ENCODE results near the gene MAP4. TPM values are rescaled to one million over a fixed set of nuclear protein-coding genes. Genes with fewer than 3 reads are reported as not detected.

Gene MAP4
- total RNA-seq, 2 donors from 2014 or later = 152 to 169 TPM

- Mint-ChIP-seq H3K4me3 (no peak overlapping the region), H3K36me3 (ENCODE audit: low read depth) (peaks cover 62% of the 10 kb centered on the region), H3K4me1 (no peaks in the 10 kb centered on the region), H3K27ac (no peak overlapping the region), H3K27me3 (ENCODE audit: insufficient read depth) (no peaks in the 10 kb centered on the region), H3K9me3 (no peaks in the 10 kb centered on the region)
- 91 to 94% methylated on average over 13 to 36 of the region's 36 CpGs for WGBS, 2 experiments (ENCODE audit: insufficient coverage in 1 of 2, insufficient read length in 1 of 2)
- H3K36me3 ChIP-seq (ENCODE audit: control insufficient read depth, insufficient read depth, low read length) = peaks cover 85% of the 10 kb centered on the region
- no peaks in the 10 kb centered on the region for H3K9me3 ChIP-seq (ENCODE audit: control insufficient read depth, low read length)
- peak overlapping the region; percentile 41 for H3K27ac ChIP-seq (ENCODE audit: low read depth, low read length)
- no peak overlapping the region for H3K9ac ChIP-seq (ENCODE audit: extremely low read depth, low read length, poor library complexity, severe bottlenecking)
- DNase-seq = no peak
- no peak overlapping the region for H3K4me3 ChIP-seq (ENCODE audit: low read length)
- no peaks in the 10 kb centered on the region for H3K27me3 ChIP-seq (ENCODE audit: control insufficient read depth, insufficient read depth, low read length, poor library complexity, severe bottlenecking)
- no peaks in the 10 kb centered on the region for H3K4me1 ChIP-seq (ENCODE audit: control insufficient read depth, insufficient read depth, low read length)
- TF ChIP-seq CTCF (conservative IDR thresholded peaks at IDR 0.05) = no peak
These were observed 163.3 kb downstream of the MAP4 start for GRCh38 chr3:47852604-47853602.

- Histone ChIP-seq H3K4me3 (ENCODE audit: low read length) (no peak overlapping the region), H3K9ac (ENCODE audit: extremely low read depth, low read length, poor library complexity, severe bottlenecking) (no peak overlapping the region), H3K9me3 (ENCODE audit: control insufficient read depth, low read length) (no peaks in the 10 kb centered on the region), H3K4me1 (ENCODE audit: control insufficient read depth, insufficient read depth, low read length) (no peaks in the 10 kb centered on the region), H3K36me3 (ENCODE audit: control insufficient read depth, insufficient read depth, low read length) (peaks cover 88% of the 10 kb centered on the region), H3K27ac (ENCODE audit: low read depth, low read length) (peak overlapping the region; percentile 51), H3K27me3 (ENCODE audit: control insufficient read depth, insufficient read depth, low read length, poor library complexity, severe bottlenecking) (no peaks in the 10 kb centered on the region)
- Mint-ChIP-seq H3K4me1 (no peaks in the 10 kb centered on the region), H3K4me3 (no peak overlapping the region), H3K9me3 (no peaks in the 10 kb centered on the region), H3K36me3 (ENCODE audit: low read depth) (peaks cover 65% of the 10 kb centered on the region), H3K27ac (no peak overlapping the region), H3K27me3 (ENCODE audit: insufficient read depth) (no peaks in the 10 kb centered on the region)
- no peak for TF ChIP-seq CTCF (conservative IDR thresholded peaks at IDR 0.05)
- DNase-seq = no peak
- 86 to 92% methylated on average over 1 to 11 of the region's 12 CpGs for WGBS, 2 experiments (ENCODE audit: insufficient coverage in 1 of 2, insufficient read length in 1 of 2)
These were observed 164.2 kb downstream of the MAP4 start for GRCh38 chr3:47851888-47852603.

- Mint-ChIP-seq H3K27me3 (ENCODE audit: insufficient read depth) (no peaks in the 10 kb centered on the region), H3K27ac (peak overlapping the region; percentile 77), H3K9me3 (no peaks in the 10 kb centered on the region), H3K36me3 (ENCODE audit: low read depth) (peaks cover 64% of the 10 kb centered on the region), H3K4me3 (no peak overlapping the region), H3K4me1 (no peaks in the 10 kb centered on the region)
- WGBS, 2 experiments (ENCODE audit: insufficient coverage in 1 of 2, insufficient read length in 1 of 2) = 91 to 92% methylated on average over 12 to 14 of the region's 14 CpGs
- no peak for DNase-seq
- Histone ChIP-seq H3K9me3 (ENCODE audit: control insufficient read depth, low read length) (no peaks in the 10 kb centered on the region), H3K4me1 (ENCODE audit: control insufficient read depth, insufficient read depth, low read length) (no peaks in the 10 kb centered on the region), H3K4me3 (ENCODE audit: low read length) (no peak overlapping the region), H3K36me3 (ENCODE audit: control insufficient read depth, insufficient read depth, low read length) (peaks cover 89% of the 10 kb centered on the region), H3K27ac (ENCODE audit: low read depth, low read length) (peak overlapping the region; percentile 64), H3K27me3 (ENCODE audit: control insufficient read depth, insufficient read depth, low read length, poor library complexity, severe bottlenecking) (no peaks in the 10 kb centered on the region), H3K9ac (ENCODE audit: extremely low read depth, low read length, poor library complexity, severe bottlenecking) (no peak overlapping the region)
- no peak for TF ChIP-seq CTCF (conservative IDR thresholded peaks at IDR 0.05)
These were observed 165.4 kb downstream of the MAP4 start for GRCh38 chr3:47850564-47851410.
